CD14-positive monocyte (primary cell): ENCODE results near the gene LCA5L. TPM values are rescaled to one million over a fixed set of nuclear protein-coding genes. Genes with fewer than 3 reads are reported as not detected.

Experiments used
- DNase-seq, 3 donors: peaks; one replicate each; pipeline ENCODE4 v3.0.0-alpha.2; 2011 to 2022
- H2AFZ ChIP-seq: 2 replicates; pipeline ENCODE4 v1.6.0; 2012; ENCODE audit warnings: mild to moderate bottlenecking, low read depth, low read length, inconsistent platforms; ENCODE audit not compliant: insufficient read depth, poor library complexity, severe bottlenecking
- H3K27ac ChIP-seq, 2 donors: 1 replicate in 1 of 2; 2 replicates in 1 of 2; pipeline ENCODE4 v1.5.1; 2012 to 2013; ENCODE audit warnings: low read length in 2 of 2, control low read depth in 1 of 2, inconsistent platforms in 1 of 2, low read depth in 1 of 2, mild to moderate bottlenecking in 1 of 2
- H3K27me3 ChIP-seq, 2 donors: one replicate each; pipeline versions ENCODE4 v1.6.0 to v1.6.1; 2011 to 2013; ENCODE audit warnings: low read length in 2 of 2; ENCODE audit not compliant: control insufficient read depth in 2 of 2, insufficient read depth in 2 of 2
- H3K36me3 ChIP-seq, 2 donors: replicated peaks in 1 of 2; 1 replicate in 1 of 2; 2 replicates in 1 of 2; pipeline versions ENCODE4 v1.5.1 to v1.6.1; 2012 to 2013; ENCODE audit warnings: low read length in 2 of 2, control low read depth in 1 of 2, inconsistent platforms in 1 of 2, mild to moderate bottlenecking in 1 of 2; ENCODE audit not compliant: insufficient read depth in 2 of 2, control insufficient read depth in 1 of 2
- H3K4me1 ChIP-seq, 2 donors: 1 replicate in 1 of 2; 2 replicates in 1 of 2; pipeline versions ENCODE4 v1.5.1 to v1.6.1; 2012 to 2013; ENCODE audit warnings: low read length in 2 of 2, control low read depth in 1 of 2, inconsistent platforms in 1 of 2, mild to moderate bottlenecking in 1 of 2, moderate library complexity in 1 of 2; ENCODE audit not compliant: insufficient read depth in 2 of 2, control insufficient read depth in 1 of 2
- H3K4me2 ChIP-seq: replicated peaks from 2 replicates; pipeline ENCODE3; 2012; ENCODE audit warnings: low read length, moderate library complexity, mild to moderate bottlenecking; ENCODE audit not compliant: poor library complexity, severe bottlenecking; ENCODE audit errors: extremely low read depth
- H3K4me3 ChIP-seq, 3 experiments: fragments of 200-600 bp in 1 of 3; sonication (generic) in 1 of 3; replicated peaks in 1 of 3; 1 replicate in 2 of 3; 2 replicates in 1 of 3; pipeline ENCODE4 v1.5.1; 2011 to 2013; ENCODE audit warnings: low read length in 3 of 3, mild to moderate bottlenecking in 3 of 3, control low read depth in 2 of 3, low read depth in 2 of 3, inconsistent platforms in 1 of 3, moderate library complexity in 1 of 3
- H3K79me2 ChIP-seq: 2 replicates; pipeline ENCODE4 v1.6.0; 2012; ENCODE audit warnings: mild to moderate bottlenecking, control low read depth, inconsistent platforms, low read length, moderate library complexity; ENCODE audit not compliant: insufficient read depth
- H3K9ac ChIP-seq: 2 replicates; pipeline ENCODE4 v1.6.0; 2017; ENCODE audit warnings: low read length, mild to moderate bottlenecking; ENCODE audit not compliant: insufficient read depth, poor library complexity, severe bottlenecking
- H3K9me3 ChIP-seq, 2 donors: replicated peaks in 1 of 2; 1 replicate in 1 of 2; 2 replicates in 1 of 2; pipeline versions ENCODE4 v1.5.1 to v1.6.1; 2012 to 2013; ENCODE audit warnings: low read length in 2 of 2, control low read depth in 1 of 2; ENCODE audit not compliant: control insufficient read depth in 1 of 2, insufficient read depth in 1 of 2
- H4K20me1 ChIP-seq: 2 replicates; pipeline ENCODE4 v1.6.0; 2012; ENCODE audit warnings: mild to moderate bottlenecking, low read length, control low read depth, moderate library complexity; ENCODE audit not compliant: insufficient read depth
- H3K27ac Mint-ChIP-seq, 7 donors: one replicate each; pipeline ENCODE4 v1.8.0; 2020; ENCODE audit warnings: mild to moderate bottlenecking in 7 of 7, mixed read lengths in 7 of 7, moderate library complexity in 6 of 7, inconsistent platforms in 2 of 7
- H3K27me3 Mint-ChIP-seq, 3 donors: one replicate each; pipeline ENCODE4 v1.8.0; 2021 to 2022; ENCODE audit warnings: low read depth in 3 of 3, mild to moderate bottlenecking in 3 of 3, mixed read lengths in 3 of 3, moderate library complexity in 3 of 3, inconsistent platforms in 1 of 3
- H3K36me3 Mint-ChIP-seq, 2 donors: one replicate each; pipeline ENCODE4 v1.8.0; 2020; ENCODE audit warnings: mixed read lengths in 2 of 2, inconsistent platforms in 1 of 2, mild to moderate bottlenecking in 1 of 2
- H3K4me1 Mint-ChIP-seq: one replicate; pipeline ENCODE4 v1.8.0; 2020; ENCODE audit warnings: mild to moderate bottlenecking, mixed read lengths
- H3K4me3 Mint-ChIP-seq, 2 donors: one replicate each; pipeline ENCODE4 v1.8.0; 2020; ENCODE audit warnings: mild to moderate bottlenecking in 2 of 2, mixed read lengths in 2 of 2, moderate library complexity in 1 of 2
- H3K9me3 Mint-ChIP-seq, 7 donors: one replicate each; pipeline ENCODE4 v1.8.0; 2020 to 2022; ENCODE audit warnings: mixed read lengths in 7 of 7, mild to moderate bottlenecking in 6 of 7, moderate library complexity in 6 of 7, inconsistent platforms in 2 of 7
- WGBS: methylation state at CpG from one replicate; pipeline ENCODE4 v1.1.5; 2013; ENCODE audit warnings: missing lambda C conversion rate; ENCODE audit not compliant: insufficient coverage; 5-methylcytosine and 5-hydroxymethylcytosine counted together
- intact Hi-C, 2 donors: fragments of 100-400 bp; cut with micrococcal nuclease; formaldehyde crosslinking; loops; one replicate each; pipeline versions ENCODE4 v1.15.0 to v1.15.1; 2023
- polyA plus RNA-seq, 3 donors: library from polyadenylated mRNA; depleted of rRNA in 1 of 3; unstranded in 2 of 3; stranded (reverse) in 1 of 3; fragments of 300-500 nt in 2 of 3; fragments of >200 nt in 1 of 3; fragmentation: Illumina TruSeq in 2 of 3; gene quantifications; 1 replicate in 2 of 3; 2 replicates in 1 of 3; pipeline ENCODE4 v1.2.3, GENCODE V29; 2012 to 2021
- TF ChIP-seq, protein P1 (sequence below): fragments of 200-600 bp; IDR thresholded peaks from one replicate; pipeline ENCODE4 v1.8.0; 2022; ENCODE audit warnings: antibody characterized with exemption, mild to moderate bottlenecking

Gene LCA5L
- polyA plus RNA-seq, 3 donors = 0.12 TPM; not detected in 2

DNA sequence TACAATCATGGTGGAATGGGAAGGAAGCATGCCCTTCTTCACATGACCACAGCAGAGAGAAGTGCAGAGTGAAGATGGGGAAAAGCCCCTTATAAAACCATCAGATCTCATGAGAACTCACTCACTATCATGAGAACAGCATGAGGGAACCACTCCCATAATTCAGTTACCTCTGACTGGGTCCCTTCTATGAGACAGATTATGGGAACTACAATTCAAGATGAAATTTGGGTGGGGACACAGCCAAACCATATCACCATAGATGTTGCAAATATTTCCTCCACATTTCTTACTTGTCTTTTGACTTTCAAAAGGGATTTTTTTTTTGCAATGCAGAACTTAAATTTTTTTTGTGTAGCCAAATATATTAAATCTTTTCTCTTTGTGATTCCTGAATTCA, 21.0 kb upstream of the LCA5L start:
- Mint-ChIP-seq H3K4me1 (no peaks in the 10 kb centered on the region), H3K36me3 (no peaks in the 10 kb centered on the region), H3K9me3 (peaks cover 0 to 13% (median 10%) of the 10 kb centered on the region in 7 donors), H3K27ac (no peak overlapping the region), H3K4me3 (no peak overlapping the region), H3K27me3 (peaks cover 0 to 4% (median 2%) of the 10 kb centered on the region in 3 donors)
- Histone ChIP-seq H3K36me3 (no peaks in the 10 kb centered on the region), H3K79me2 (no peaks in the 10 kb centered on the region), H3K4me1 (no peaks in the 10 kb centered on the region), H3K9me3 (peaks cover 0 to 2% of the 10 kb centered on the region in 2 donors), H3K27ac (no peak overlapping the region), H3K9ac (no peak overlapping the region), H4K20me1 (no peaks in the 10 kb centered on the region), H2AFZ (no peak overlapping the region), H3K4me3 (no peak overlapping the region), H3K27me3 (no peaks in the 10 kb centered on the region), H3K4me2 (no peak overlapping the region)
- TF ChIP-seq, protein P1, sequence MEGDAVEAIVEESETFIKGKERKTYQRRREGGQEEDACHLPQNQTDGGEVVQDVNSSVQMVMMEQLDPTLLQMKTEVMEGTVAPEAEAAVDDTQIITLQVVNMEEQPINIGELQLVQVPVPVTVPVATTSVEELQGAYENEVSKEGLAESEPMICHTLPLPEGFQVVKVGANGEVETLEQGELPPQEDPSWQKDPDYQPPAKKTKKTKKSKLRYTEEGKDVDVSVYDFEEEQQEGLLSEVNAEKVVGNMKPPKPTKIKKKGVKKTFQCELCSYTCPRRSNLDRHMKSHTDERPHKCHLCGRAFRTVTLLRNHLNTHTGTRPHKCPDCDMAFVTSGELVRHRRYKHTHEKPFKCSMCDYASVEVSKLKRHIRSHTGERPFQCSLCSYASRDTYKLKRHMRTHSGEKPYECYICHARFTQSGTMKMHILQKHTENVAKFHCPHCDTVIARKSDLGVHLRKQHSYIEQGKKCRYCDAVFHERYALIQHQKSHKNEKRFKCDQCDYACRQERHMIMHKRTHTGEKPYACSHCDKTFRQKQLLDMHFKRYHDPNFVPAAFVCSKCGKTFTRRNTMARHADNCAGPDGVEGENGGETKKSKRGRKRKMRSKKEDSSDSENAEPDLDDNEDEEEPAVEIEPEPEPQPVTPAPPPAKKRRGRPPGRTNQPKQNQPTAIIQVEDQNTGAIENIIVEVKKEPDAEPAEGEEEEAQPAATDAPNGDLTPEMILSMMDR = no peak
- DNase-seq = no peak
- intact Hi-C loops = no loop called here

DNA sequence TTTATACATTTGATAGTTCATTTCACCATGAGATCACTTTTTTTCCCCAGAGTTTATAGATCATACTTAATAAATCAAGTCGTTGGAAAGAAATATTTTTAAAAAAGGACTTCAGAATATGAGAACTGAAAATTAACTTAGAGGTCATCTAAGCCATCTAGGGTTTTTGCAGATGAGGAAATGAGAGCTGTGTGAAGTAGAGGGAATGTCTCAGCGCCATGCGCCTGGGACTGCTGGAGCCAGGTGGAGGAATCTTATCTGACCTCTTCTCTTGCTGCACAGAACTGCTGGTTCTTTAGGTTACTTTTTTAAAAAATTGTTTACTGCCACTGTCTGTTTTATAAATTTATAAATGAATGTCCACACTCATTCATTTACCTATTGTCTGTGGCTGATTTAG, 17.7 kb upstream of the LCA5L start:
- no peaks in the 10 kb centered on the region for H3K4me1 Mint-ChIP-seq
- TF ChIP-seq, protein P1 = no peak
- Histone ChIP-seq H3K79me2 (no peaks in the 10 kb centered on the region), H3K36me3 (no peaks in the 10 kb centered on the region), H4K20me1 (no peaks in the 10 kb centered on the region), H3K4me3 (no peak overlapping the region), H2AFZ (no peak overlapping the region), H3K27me3 (no peaks in the 10 kb centered on the region), H3K4me2 (no peak overlapping the region), H3K9me3 (peaks cover 0 to 2% of the 10 kb centered on the region in 2 donors), H3K27ac (no peak overlapping the region), H3K4me1 (no peaks in the 10 kb centered on the region), H3K9ac (no peak overlapping the region)
- no peak overlapping the region for H3K4me3 Mint-ChIP-seq
- DNase-seq = no peak
- peaks cover 0 to 2% (median 2%) of the 10 kb centered on the region in 3 donors for H3K27me3 Mint-ChIP-seq
- H3K27ac Mint-ChIP-seq = no peak overlapping the region
- 80% methylated on average over 2 of the region's 3 CpGs for whole genome bisulfite sequencing
- H3K36me3 Mint-ChIP-seq = no peaks in the 10 kb centered on the region
- H3K9me3 Mint-ChIP-seq = peaks cover 0 to 12% (median 12%) of the 10 kb centered on the region in 7 donors
- intact Hi-C loops = no loop called here
